Midbrain (tissue), 1 donor: Measurements from ENCODE around the gene GRK5.
"Not testable (repeated sequence)": the region's sequence is repeated elsewhere in the genome, so short reads cannot be mapped to it uniquely, and the experiment has no call there.

Source experiments
- DNase-seq: peaks from one replicate; lab custom pipeline; 2025; lab: John Stamatoyannopoulos, UW

The GRK5 gene

GRCh38 chr10:119421891-119422681 lies 214.7 kb downstream of the GRK5 start:
- DNase-seq, result no peak

DNA sequence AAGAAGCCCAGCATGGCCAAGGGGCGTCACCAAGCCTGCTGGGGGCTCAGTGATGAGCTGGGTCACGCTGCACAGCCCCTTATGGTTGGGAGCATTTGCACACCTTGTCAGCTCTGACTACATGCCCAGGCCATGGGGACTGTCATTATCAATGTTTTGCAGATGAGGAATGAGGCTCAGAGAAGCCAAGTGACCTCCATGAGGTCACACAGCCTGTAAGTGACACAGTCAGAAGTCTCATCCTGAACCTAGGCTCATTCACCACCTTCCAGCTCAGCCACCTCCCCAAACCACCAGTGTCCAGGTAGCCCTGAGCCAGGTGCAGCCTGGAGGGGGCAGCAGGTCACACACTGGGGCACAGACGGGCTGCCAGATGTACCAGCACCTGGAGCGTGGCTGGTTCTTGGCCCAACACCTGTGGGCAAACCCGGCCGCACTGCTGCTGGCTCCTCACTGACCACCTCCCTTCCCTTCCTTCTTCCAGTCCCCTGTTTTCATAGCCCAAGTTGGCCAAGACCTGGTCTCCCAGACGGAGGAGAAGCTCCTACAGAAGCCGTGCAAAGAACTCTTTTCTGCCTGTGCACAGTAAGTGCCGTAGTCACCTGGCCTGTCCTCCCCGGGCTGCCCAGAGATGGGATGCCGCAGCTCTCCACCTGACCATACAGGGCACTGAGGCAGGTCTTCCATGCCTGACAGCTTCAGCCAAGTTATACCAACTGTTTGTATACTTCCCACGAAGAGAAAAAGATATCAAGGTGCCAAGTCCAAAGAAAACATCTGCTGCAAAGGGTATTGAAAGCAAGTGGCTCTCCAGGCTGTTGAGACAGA lies 215.5 kb downstream of the GRK5 start:
- DNase-seq, result no peak

GRCh38 chr10:119423510-119424257 lies 216.3 kb downstream of the GRK5 start:
- DNase-seq, result no peak

DNA sequence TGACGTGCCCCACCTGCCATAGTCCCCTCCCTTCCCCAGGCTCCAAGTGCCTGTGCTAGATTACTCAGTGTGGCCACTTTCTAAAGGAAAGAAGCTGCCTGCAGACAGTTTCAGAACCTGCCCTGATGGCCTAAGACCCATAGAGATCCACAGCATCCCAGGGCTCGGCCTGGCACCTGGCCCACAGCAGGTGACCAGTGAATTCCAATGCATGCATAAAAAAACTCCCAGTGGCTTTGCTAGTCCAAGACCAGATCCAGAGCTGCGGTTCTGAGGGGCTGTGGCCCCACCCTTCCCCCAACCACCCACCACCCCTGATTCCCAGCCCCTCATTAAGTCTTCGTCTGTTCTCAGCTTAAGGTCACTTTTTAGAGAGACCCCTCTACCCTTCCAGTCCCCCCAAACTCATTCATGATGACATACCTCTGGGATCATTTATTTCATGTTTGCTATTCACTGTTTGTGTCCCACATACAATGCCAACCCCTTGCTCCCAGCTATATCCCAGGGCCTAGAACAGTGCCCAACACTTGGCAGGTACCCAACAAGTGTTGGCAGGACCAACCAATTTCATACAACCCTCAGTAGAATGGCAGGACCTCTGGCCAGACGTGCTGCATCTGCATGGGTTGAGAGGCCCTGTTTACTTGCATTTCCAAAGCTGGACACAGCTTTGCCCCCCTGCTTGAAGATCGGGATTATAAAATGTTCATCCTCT lies 217.0 kb downstream of the GRK5 start:
- DNase-seq, result no peak

- DNase-seq, result no peak
Measured at GRCh38 chr10:119425102-119425880, 217.9 kb downstream of the GRK5 start.

GRCh38 chr10:119425881-119426170 lies 218.5 kb downstream of the GRK5 start:
- DNase-seq, result no peak

GRCh38 chr10:119426699-119427098 lies 219.3 kb downstream of the GRK5 start:
- DNase-seq, result no peak

DNA sequence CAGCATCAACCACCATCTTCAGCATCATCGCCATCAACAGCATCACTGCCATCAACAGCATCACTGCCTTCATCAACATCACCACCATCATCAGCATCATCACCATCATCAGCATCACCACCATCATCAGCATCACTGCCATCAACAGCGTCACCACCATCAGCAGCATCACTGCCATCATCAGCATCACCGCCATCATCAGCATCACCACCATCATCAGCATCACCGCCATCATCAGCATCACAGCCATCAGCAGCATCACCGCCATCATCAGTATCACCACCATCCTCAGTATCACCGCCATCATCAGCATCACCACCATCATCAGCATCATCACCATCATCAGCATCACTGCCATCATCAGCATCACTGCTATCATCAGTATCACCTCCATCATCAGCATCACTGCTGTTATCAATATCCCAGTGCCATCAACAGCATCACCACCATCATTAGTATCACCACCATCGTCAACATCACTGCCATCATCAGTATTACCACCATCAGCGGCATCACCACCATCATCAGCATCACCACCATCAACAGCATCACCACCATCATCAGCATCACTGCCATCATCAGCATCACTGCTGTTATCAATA lies 220.0 kb downstream of the GRK5 start:
- no peak for DNase-seq

GRCh38 chr10:119428789-119429188 lies 221.4 kb downstream of the GRK5 start:
- DNase-seq, result no peak

DNA sequence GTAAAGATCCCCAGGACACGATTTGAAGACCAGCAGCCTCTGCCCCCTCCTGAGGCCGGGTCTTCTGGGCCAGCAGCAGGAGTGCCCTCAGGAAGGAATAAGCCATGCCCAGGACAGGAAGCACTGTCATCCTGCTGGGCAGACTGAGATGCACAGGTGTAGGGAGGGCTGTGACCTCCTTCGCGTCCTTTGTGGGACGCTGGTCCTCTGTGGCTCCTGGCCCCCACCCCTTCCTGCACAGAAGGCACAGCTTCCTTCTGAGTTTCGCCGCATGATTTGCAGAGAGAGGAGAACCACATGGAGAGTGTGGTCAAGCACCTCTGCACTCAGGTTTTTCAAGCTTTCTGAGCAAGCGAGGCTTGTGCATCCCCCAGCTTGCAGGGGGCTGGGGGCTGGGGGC lies 222.4 kb downstream of the GRK5 start:
- DNase-seq, result no peak

DNA sequence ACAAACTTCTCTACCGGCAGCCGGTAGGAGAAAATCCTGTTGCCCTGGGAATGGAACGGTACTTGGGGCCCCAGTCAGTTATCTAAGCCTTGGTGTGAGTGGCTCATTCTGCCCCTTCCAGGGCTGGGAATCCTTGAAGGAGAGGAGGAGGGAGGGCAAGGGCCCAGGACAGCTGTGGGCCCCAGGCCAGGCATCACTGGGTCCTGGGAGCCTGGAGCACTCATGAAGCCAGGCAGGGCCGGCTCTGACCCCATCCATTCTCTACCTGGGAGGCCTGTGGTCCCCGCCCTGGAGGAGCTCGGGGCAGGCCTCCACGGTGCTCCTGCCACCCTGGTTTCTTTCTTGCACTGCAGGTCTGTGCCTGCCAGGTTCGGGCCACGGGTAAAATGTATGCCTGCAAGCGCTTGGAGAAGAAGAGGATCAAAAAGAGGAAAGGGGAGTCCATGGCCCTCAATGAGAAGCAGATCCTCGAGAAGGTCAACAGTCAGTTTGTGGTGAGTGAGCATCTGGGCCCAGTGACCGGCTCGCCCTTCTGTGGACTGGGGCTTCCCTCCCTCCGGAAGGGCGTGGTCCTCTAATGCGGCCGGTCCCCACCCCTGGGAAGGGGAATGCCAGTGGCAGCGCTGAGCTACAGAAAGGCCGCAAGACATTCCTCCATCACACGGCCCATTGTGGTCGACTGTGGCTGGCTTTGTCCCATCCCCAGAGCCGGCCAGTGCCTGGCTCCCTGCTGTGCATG lies 223.8 kb downstream of the GRK5 start:
- no peak for DNase-seq

GRCh38 chr10:119431773-119432135 lies 224.4 kb downstream of the GRK5 start:
- no peak for DNase-seq

GRCh38 chr10:119434942-119435341 lies 227.6 kb downstream of the GRK5 start:
- DNase-seq, result not testable (repeated sequence)

- DNase-seq, result no peak
Measured at GRCh38 chr10:119438717-119439116, 231.3 kb downstream of the GRK5 start.

DNA sequence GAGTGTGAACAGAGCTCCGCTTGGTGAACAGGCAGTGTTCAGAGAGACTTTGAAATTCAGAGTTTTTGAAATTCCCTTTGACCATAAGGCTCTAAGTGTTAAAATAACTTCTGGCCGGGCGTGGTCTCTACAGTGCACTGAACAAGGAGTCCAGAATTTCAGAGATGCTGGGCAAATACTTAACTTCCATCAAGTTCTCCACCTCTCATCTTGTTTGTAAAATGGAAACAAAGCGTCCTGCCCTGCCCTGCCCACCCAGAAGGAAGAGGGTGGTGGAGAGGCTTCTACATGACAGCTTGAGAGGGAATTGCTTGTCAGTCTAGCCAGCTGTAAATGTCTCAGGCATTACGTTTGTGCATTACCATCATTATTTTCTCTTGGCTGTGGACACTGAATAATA lies 232.6 kb downstream of the GRK5 start:
- DNase-seq, result no peak

GRCh38 chr10:119441151-119441821 lies 233.9 kb downstream of the GRK5 start:
- no peak for DNase-seq

GRCh38 chr10:119441921-119442757 lies 234.8 kb downstream of the GRK5 start:
- no peak for DNase-seq

DNA sequence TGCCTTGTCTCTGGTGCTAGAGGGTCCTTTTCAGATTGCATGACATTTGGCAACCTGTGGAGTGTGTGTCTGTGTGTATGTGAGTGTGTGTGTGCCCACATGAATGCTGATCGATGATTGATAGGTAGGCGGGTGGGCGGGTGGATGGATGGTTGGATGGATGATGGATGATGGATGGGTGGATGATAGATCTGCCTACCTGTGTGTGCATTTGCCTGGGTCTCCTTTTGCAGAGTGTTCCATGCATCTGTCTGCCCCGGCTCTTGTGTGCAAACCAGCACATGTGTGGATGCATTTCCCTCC lies 235.3 kb downstream of the GRK5 start:
- DNase-seq, result no peak

DNA sequence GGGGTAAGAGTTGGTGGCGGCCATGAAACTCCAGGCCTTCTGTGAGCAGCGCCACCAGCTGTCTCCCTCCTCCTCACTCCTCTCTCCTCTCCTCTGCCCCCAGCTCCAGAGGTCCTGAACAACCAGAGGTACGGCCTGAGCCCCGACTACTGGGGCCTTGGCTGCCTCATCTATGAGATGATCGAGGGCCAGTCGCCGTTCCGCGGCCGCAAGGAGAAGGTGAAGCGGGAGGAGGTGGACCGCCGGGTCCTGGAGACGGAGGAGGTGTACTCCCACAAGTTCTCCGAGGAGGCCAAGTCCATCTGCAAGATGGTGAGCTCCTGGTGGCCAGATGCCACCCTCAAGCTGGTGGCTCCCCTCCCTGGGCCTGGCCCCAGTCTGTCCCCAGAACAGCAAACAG lies 236.1 kb downstream of the GRK5 start:
- no peak for DNase-seq
